Effector CD8-positive, alpha-beta T cell (primary cell): ENCODE results near the gene CAMSAP2.
A peak's percentile ranks its signal among the peaks of the same experiment; 100 is the strongest.

Experiments used
- DNase-seq: peaks from one replicate; lab custom pipeline; 2025; lab: John Stamatoyannopoulos, UW
- total RNA-seq, 4 experiments: gene quantifications; one replicate each; lab custom pipeline; 2026; lab: John Stamatoyannopoulos, UW

The CAMSAP2 gene, protein sequence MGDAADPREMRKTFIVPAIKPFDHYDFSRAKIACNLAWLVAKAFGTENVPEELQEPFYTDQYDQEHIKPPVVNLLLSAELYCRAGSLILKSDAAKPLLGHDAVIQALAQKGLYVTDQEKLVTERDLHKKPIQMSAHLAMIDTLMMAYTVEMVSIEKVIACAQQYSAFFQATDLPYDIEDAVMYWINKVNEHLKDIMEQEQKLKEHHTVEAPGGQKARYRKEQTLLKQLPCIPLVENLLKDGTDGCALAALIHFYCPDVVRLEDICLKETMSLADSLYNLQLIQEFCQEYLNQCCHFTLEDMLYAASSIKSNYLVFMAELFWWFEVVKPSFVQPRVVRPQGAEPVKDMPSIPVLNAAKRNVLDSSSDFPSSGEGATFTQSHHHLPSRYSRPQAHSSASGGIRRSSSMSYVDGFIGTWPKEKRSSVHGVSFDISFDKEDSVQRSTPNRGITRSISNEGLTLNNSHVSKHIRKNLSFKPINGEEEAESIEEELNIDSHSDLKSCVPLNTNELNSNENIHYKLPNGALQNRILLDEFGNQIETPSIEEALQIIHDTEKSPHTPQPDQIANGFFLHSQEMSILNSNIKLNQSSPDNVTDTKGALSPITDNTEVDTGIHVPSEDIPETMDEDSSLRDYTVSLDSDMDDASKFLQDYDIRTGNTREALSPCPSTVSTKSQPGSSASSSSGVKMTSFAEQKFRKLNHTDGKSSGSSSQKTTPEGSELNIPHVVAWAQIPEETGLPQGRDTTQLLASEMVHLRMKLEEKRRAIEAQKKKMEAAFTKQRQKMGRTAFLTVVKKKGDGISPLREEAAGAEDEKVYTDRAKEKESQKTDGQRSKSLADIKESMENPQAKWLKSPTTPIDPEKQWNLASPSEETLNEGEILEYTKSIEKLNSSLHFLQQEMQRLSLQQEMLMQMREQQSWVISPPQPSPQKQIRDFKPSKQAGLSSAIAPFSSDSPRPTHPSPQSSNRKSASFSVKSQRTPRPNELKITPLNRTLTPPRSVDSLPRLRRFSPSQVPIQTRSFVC (N-terminal part only)
- 7.2 to 36.4 (median 8.0) reads per million in 4 experiments for total RNA-seq

DNA sequence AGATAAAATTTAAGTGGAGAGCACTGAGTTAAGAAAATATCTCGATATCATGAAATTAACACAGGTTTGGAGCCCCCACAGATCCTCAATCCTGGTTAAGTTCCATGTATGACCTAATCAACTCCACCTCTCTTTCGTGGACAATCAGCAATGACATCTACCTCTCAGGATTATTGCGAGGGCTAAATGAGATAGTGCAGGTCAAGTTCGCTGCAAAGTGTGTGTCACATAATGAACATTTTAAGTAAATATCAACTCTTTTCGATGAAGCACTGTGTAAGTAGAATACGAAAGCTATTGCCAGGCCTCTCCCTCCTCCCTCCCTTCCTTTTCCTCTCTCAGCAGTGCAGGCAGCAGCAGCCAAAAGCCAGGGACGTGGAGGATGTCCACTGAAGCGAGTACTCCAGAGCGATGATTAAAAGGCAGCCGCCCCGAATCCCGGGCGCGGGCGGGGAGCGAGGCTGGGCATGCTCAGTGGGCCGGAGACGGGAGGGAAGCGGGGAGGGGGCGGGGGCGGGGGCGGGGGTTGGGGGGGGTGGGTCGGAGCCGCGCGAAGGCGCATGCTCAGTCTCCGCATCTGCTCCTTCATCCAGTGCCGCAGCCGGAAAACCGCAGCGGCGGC, at the start of gene CAMSAP2:
Gene CAMSAP2 (plus strand): TSS at position 567 of the 622 bp plus-strand sequence. CDS start 935 bp downstream, outside the sequence.
- peak; percentile 69 for DNase-seq

DNA sequence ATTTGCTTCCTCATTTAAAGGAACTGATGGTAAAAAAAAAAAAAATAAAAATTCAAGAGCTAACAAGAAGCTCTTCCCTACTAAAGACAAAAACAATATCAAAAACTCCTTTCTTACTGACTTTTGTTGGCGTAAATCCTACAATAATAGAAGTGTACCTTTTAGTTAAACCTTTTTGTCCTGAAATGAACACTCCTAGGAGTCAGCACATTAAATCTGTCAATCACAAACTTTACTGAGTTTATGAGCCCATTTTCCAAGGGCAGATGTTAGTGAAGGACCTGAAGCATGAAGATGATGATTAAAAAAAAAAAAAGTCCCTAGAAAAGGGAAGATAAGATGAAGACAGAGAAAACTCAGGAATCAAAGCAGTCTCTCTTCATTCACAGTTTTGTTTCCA, 46.4 kb upstream of the CAMSAP2 start:
- no peak for DNase-seq

DNA sequence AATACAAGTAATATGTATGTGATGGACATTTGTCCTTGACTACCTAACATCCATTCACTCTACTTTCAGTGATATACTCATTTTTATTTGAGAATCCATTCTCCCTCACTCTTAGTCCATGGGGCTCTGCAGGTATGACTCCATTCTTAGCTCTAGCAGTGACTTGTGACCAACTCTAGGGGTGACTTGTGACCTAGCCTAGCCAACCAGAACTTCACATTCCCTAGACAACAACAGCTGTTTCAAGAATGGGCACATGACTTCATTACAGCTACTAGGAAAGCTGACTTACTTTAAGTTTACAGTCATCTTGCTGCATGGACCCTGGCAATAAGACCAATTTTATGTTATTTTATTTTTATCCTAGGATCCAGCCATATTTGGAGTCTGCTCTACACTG, 45.4 kb upstream of the CAMSAP2 start:
- no peak for DNase-seq

DNA sequence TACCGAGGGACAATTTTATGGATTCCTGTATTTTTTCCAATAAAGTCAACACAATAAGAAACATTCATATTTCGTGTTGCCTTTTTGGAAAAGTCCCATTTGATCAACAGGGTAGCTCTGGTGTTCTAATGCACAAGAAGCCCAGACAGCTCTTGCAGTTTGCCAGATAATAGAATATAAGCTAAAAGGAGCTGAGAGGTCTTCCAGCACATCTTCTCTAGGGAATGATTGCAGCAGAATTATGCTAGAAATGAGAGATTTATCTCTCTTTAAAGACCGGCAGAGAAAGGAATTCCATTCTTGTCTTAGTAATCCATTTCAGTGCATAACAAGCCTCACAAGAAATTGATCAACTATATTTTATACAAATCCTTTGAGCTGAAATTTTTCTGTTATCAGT, 44.0 kb upstream of the CAMSAP2 start:
- DNase-seq = no peak

DNA sequence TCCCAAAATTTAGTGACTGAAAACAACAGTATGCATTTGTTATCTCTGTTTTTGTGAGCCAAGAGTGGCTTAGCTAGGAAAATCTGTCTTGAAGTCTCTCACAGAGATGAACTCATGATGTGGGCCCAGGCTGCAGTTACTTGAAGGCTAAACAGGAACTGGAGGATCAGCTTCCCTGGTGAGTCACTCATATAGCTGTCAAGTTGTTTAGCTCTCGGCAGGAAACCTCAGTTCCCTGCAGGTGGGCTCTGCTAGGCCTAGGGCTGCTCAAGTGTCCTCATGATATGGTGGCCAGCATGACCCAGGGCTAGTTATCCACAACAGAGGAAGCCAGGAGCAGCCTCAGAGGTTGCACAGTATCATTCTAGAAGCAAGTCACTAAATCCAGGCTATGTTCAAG, 38.8 kb upstream of the CAMSAP2 start:
- no peak for DNase-seq

DNA sequence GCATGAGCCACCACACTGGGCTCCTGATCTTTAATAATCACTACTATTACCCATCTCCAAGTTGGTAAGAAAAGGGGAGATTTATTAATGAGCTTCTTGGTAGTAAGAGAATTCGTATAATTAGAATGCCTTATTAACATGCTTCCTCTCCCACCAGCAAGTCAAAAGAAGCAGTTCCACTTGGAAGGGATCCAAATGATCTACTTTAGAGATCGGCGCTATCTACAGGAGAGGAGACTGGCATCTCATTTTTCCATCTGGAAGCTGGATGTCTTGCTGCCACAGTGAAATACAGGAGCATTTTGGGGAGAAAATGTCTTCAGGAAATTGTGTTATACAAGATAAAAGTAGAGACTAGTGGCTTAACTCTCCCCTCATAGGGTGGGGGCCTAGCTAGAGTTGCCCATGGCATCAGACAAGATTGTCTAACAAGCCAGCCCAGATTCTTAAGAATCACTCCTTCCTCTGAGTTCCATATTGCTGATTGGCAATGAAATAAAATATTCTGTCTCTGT, 33.6 kb upstream of the CAMSAP2 start:
- no peak for DNase-seq

DNA sequence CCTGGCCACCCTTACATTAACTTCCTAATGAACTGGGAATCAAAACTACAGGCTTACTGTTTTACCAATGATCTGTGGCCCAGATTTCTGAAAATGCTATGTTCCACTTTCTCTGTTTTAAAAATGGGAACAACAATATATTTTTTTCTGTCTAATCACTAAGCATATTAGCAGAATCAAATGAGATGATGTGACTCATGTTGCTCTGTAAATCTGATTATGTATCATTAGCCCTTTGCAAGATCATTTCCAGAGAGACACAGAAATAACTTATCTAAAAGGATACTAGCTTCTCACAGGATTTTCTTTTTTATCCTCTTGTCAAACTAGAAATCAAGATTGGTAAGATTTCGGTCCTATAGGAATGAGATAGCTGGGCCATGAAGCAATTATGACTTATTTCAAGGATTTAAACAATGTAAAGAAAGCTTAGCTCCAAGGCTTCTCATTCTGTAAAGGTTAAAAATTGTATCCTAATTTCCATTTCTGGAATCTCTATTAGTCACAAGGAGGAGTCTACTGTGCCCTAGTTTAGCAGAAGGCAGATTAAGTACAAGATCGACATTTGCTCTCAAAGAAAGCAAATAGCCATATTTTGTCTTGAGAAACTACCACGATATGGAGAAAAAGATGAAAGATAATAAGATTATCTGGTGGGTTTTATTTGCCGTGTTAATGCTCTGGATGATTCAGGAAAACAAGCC, 32.4 kb upstream of the CAMSAP2 start:
- no peak for DNase-seq

DNA sequence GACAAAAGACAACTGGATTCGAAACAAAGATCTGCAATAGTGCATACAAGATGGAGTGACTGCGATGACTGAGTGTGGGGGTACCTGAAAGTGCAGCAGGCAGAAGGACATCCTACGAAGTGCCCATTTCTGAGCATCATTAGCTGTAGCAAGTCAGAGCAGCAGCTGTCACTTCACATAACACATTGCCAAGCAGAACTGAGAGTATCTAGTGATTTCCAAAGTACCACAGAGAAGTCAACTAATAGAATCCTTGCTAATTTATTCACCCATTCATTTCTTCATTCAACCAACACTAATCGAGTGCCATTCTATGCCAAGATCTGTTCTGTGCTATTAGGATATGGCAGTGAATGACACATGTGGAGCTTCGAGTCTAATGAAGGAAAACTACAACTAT, 31.6 kb upstream of the CAMSAP2 start:
- DNase-seq = no peak

DNA sequence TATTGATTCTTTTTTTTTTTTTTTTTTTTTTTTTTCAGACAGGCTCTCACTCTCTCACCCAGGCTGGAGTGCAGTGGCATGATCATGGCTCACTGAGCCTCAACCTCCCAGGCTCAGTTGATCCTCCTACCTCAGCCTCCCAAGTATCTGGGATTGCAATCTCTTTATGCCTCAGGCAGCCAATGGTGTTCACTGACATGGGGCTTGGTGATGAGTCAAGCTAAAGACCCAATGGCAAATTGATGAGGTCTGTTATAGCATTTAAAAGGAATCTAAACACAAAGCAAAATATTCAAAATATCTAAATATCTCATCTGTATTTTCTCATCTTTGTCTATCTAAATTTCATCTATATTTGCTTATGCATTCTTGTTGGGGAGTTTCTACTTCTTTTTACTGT, 30.5 kb upstream of the CAMSAP2 start:
- no peak for DNase-seq

DNA sequence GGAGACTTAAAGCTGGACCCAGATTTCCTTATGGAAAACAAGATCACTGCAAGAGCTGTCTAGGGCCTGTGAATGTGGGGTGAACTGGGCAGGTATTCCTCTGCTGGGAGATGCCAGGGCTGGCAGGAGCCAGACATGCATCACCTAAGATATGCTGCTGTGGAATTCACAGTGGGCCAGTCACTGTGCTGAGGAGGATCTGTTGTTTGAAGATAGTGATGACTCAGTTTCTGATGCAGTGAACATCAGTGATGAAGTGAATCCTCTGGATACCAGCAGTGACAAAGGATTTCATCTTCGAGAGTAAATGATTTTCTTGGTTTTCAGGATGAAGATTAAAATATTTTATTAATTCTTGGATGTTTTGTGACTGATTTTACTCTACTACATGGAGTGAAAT, 29.9 kb upstream of the CAMSAP2 start:
- no peak for DNase-seq

DNA sequence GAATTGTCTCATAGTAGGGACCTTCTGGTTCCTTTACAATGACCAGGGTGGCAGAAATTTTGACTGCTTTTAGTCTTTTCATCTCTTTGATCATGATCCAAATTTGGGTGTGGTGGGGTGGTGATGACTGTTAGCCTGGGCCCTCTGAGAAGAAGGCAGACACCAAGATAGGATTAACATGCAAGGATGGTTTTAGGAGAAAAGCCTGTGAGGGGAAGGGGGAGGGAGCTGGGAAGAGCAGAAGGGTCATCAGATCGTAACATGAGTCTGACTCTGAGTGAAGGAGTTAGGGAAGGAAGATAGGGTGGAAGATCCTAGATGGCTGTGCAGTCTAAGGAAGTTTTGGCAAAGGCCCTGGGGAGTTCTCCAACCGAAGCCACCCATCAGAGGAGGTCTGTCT, 28.5 kb upstream of the CAMSAP2 start:
- DNase-seq = no peak

DNA sequence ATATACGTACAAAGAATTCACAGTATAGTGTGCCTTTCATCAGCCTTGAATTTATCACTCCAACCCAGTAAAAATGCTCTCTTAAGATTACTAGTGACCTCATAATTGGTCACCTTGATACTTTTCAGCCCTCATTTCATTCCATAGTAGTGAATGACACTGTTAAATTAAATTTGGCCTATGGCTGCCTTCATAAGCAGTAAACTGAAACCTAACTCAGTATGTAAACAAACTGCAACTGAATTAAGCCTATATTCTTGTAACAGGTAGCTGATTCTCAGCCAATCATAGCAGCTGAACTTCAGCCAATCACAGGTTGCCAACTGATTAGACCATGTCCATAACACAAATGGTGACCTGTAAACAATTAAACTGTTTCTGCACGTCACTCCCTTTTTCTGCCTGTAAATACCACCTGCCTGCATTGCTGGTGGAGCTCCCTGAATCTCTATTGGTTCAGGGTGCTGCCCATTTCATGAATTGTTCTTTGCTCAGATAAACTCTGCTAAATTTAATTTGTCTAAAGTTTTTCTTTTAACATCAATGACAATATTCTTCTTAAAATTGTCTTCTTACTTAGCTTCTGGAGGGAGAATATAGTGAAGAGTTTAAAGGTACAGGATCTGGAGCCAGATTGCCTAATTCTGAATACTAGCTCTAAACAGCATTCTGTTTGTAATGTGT, 24.0 kb upstream of the CAMSAP2 start:
- DNase-seq = no peak

DNA sequence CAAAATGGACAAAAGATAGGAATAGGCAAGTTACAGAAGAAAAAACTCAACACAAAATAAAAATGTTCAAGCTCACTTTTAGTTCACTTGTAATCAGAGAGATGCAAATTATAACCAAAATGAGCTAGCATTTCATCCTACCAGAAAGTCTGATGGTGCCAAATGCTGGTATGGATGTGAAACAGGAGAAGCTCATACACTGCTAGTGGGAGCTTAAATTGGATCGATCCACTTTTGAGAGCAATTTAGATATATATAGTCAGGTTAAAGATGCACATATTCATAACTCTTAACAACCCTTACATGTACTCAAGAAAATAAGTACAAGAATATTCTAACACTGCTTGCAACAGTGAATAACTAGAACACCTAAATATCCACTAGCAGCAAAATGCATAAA, 18.5 kb upstream of the CAMSAP2 start:
- DNase-seq = no peak

DNA sequence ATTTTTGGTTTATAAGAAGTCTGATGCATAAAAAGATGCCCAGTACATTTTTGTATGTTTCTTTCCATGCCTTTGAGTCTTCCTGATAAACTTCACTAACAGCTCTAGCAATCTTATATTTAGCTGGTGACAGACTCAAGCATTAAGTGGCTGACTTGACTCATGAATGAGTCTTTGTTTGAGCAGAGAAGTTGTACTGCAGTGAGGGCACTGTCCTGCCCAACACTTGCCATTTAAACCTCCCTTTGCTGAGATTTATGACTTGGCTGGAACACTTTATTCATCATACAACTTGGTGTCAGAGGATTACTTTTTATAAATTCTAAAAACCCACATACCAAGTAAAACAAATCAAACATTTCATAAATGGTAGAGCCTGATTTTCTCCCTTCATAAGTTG, 14.6 kb upstream of the CAMSAP2 start:
- no peak for DNase-seq

DNA sequence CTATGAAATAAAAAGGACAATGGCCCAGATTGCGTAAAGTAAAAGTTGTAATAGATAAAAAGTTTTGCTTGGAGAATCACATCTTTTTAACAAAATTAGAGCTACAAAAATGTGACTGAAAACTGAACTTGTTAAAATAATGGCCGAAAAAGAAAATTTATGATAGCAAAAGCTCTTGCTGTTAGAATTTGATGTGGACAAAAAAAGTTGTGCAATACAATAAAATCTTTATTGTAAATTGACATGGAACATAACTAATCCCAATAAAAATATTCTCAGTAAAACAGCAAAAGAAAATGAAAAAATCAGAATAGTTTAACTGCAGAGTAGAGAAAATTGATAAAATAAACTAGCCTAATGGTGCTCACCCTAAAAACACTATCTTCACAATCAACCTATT, 11.4 kb upstream of the CAMSAP2 start:
- no peak for DNase-seq

DNA sequence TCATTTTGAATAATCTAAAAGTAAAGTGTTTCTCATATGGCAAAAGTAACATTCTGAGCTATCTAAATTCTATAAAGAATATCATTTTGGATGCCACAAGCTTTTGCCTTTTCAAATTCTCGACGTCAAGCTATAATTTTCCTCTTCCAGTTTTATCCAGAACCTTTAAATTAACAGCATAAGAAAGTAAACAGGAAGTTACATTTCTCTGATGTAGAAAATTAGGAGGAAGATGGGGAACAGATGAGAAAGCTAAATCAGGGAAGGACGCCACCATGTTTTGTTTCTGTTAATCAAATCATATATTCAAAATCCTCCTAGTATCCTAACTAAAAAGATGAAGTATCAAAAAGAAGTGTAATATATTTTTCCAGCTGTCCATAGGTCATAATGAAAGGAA, 8.8 kb upstream of the CAMSAP2 start:
- no peak for DNase-seq

DNA sequence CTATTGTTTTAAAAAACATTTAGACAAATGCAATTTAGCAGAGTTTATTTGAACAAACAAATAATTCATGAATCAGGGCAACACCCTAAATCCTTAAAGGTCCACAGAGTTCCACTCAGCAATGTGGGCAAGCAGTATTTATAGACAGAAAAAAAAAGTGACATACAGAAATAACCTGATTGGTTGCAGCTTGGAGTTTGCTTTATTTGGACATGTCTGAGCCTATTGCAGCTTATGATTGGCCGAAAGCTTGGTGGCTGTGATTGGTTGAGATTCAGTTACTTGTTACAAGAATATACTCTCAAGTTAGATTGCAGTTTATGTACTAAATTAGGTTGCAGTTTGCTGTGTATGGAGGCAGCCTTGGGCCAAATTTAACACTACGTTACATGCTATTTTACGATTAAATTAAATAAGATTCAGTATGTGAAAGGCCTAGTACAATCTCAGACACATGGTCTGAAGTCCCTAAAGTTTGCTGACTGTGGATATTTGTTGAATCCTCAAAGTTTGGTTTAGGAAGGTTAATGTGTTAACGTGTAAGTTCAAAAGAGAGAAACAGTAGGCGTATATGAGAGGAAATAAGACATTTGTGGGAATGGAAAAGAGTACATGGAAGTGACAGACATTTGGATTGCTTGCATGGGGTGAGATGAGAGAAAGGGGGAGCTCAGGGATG, 6.9 kb upstream of the CAMSAP2 start:
- no peak for DNase-seq

DNA sequence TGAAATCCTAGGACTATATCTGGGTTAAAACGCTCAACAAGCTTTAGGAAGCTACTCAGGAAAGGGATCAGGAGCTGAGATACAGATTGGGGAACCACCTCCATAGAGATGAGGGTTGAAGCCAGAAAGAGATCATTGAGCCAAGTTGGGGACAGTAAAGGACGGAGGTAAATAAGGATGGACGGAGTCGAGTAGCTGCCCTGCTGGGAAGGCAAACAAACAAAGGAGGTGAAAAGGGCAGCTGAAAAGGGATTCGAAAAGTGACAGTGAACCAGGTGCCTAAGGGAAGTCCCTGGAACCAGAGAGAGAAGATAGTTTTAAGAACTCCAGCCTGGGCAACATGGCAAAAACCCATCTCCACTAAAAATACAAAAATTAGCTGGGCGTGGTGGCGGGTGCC, 6.3 kb upstream of the CAMSAP2 start:
- DNase-seq = no peak

DNA sequence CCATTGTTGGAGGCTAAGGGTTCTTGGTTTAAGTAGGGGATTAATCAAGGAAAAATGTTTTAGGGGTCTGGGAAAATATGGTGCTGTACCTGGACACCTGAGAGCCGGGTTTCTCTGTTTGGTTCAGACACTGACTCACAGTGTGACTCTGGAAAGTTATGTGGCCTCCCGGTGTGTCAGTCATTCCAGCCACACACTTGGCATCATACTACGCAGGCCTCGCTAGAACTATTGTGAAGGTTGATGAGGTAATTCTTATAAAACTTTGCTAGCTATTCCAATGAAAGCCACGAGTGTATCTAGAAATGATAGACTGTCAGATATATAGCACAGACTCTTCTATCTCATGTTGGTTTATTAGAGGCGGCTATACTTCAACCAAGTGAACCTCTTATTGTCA, 4.8 kb upstream of the CAMSAP2 start:
- DNase-seq = no peak

DNA sequence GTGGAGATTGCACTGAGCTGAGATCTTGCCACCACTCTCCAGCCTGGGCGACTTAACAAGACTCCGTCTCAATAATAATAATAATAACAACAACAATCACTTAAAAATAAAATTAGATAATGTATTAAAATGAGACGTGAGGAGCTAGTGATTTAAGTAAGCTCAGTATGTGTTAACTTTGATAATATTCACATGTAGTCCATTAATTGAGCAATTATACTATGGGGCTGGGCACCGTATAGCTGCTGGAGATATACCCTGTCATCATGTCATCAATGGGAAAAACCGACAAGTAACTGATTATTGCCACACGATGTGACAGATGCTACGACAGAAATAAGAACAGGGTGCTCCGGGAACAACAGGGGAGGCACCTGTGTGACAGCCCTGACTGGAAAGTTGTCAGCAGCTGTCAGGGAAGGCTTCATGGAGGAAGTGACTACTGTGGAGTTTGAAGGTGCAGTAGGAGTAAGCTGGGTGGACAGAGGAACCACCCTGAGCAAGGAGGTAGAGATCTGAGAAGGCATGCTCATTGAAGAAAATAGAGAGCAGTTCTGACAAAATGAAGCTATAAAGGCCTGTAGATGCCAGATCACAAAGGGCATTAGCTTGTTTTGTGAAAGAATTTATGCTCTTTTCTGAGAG, 924 bp upstream of the CAMSAP2 start:
- DNase-seq = no peak
